ENCODE data around the gene SMPD1. TPM values are rescaled to one million over a fixed set of nuclear protein-coding genes. Genes with fewer than 3 reads are reported as not detected.

Gene SMPD1
- total and polyA plus RNA-seq, 2 experiments from 2014 or later: 63.0 to 70.0 TPM

- Histone ChIP-seq H3K4me1 (ENCODE audit: insufficient read depth) (peaks cover 7% of the 10 kb centered on the region), H3K27me3 (no peaks in the 10 kb centered on the region), H3K4me3 (no peak overlapping the region), H3K9me3 (ENCODE audit: low read depth) (no peaks in the 10 kb centered on the region), H3K27ac (no peak overlapping the region), H3K4me2 (peak overlapping the region; percentile 33), H3K36me3 (replicated peaks; ENCODE audit: insufficient read depth, low read depth) (no peaks in the 10 kb centered on the region), H3K9me2 (replicated peaks; ENCODE audit: insufficient read depth) (no peaks in the 10 kb centered on the region), H3K79me2 (no peaks in the 10 kb centered on the region), H4K20me1 (ENCODE audit: insufficient read depth, poor library complexity, severe bottlenecking) (no peaks in the 10 kb centered on the region), H2AFZ (no peak overlapping the region)
- WGBS (ENCODE audit: low lambda C conversion rate, missing lambda C conversion rate): 37% methylated on average over 2 of the region's 2 CpGs
- DNase-seq (ENCODE audit: low spot score): no peak
- no peak for TF ChIP-seq CTCF (IDR thresholded peaks at IDR 0.05; ENCODE audit: poor library complexity)
- no peak for TF ChIP-seq EZH2 (IDR thresholded peaks at IDR 0.05; ENCODE audit: borderline replicate concordance)
- TF ChIP-seq EZH2phosphoT487 (IDR thresholded peaks at IDR 0.05; ENCODE audit: low read depth, severe bottlenecking, unreplicated experiment): no peak
Measured at GRCh38 chr11:6406370-6406769, 16.1 kb downstream of the SMPD1 start.

- Histone ChIP-seq H3K4me3 (no peak overlapping the region), H3K79me2 (peaks cover 32% of the 10 kb centered on the region), H3K4me2 (no peak overlapping the region), H3K9me2 (replicated peaks; ENCODE audit: insufficient read depth) (no peaks in the 10 kb centered on the region), H3K4me1 (ENCODE audit: insufficient read depth) (peaks cover 1% of the 10 kb centered on the region), H3K27me3 (no peaks in the 10 kb centered on the region), H3K27ac (no peak overlapping the region), H3K36me3 (replicated peaks; ENCODE audit: insufficient read depth, low read depth) (no peaks in the 10 kb centered on the region), H3K9me3 (ENCODE audit: low read depth) (no peaks in the 10 kb centered on the region), H4K20me1 (ENCODE audit: insufficient read depth, poor library complexity, severe bottlenecking) (no peaks in the 10 kb centered on the region), H2AFZ (no peak overlapping the region)
- no peak for DNase-seq (ENCODE audit: low spot score)
- no peak for TF ChIP-seq EZH2 (IDR thresholded peaks at IDR 0.05; ENCODE audit: borderline replicate concordance)
- no peak for TF ChIP-seq CTCF (IDR thresholded peaks at IDR 0.05; ENCODE audit: poor library complexity)
- TF ChIP-seq EZH2phosphoT487 (IDR thresholded peaks at IDR 0.05; ENCODE audit: low read depth, severe bottlenecking, unreplicated experiment): no peak
- 97% methylated on average over 23 of the region's 23 CpGs for WGBS (ENCODE audit: low lambda C conversion rate, missing lambda C conversion rate)
Measured at GRCh38 chr11:6410695-6411430, 20.6 kb downstream of the SMPD1 start.

- no peaks in the 10 kb centered on the region for H3K9me2 ChIP-seq (replicated peaks; ENCODE audit: insufficient read depth)
- H2AFZ ChIP-seq: no peak overlapping the region
- H3K27ac ChIP-seq: no peak overlapping the region
- H3K4me2 ChIP-seq: no peak overlapping the region
- H4K20me1 ChIP-seq (ENCODE audit: insufficient read depth, poor library complexity, severe bottlenecking): no peaks in the 10 kb centered on the region
- no peak overlapping the region for H3K4me3 ChIP-seq
- H3K79me2 ChIP-seq: peaks cover 39% of the 10 kb centered on the region
- no peaks in the 10 kb centered on the region for H3K4me1 ChIP-seq (ENCODE audit: insufficient read depth)
- WGBS (ENCODE audit: low lambda C conversion rate, missing lambda C conversion rate): 94% methylated on average over 10 of the region's 10 CpGs
- DNase-seq (ENCODE audit: low spot score): no peak
- no peaks in the 10 kb centered on the region for H3K36me3 ChIP-seq (replicated peaks; ENCODE audit: insufficient read depth, low read depth)
- H3K27me3 ChIP-seq: no peaks in the 10 kb centered on the region
- no peak for TF ChIP-seq EZH2 (IDR thresholded peaks at IDR 0.05; ENCODE audit: borderline replicate concordance)
- no peak for TF ChIP-seq CTCF (IDR thresholded peaks at IDR 0.05; ENCODE audit: poor library complexity)
- TF ChIP-seq EZH2phosphoT487 (IDR thresholded peaks at IDR 0.05; ENCODE audit: low read depth, severe bottlenecking, unreplicated experiment): no peak
- no peaks in the 10 kb centered on the region for H3K9me3 ChIP-seq (ENCODE audit: low read depth)
Measured at GRCh38 chr11:6411594-6412031, 21.3 kb downstream of the SMPD1 start.

Data from hepatocyte (in vitro differentiated cells).